ENCODE measurements around the gene PIH1D1.

The PIH1D1 gene

DNA sequence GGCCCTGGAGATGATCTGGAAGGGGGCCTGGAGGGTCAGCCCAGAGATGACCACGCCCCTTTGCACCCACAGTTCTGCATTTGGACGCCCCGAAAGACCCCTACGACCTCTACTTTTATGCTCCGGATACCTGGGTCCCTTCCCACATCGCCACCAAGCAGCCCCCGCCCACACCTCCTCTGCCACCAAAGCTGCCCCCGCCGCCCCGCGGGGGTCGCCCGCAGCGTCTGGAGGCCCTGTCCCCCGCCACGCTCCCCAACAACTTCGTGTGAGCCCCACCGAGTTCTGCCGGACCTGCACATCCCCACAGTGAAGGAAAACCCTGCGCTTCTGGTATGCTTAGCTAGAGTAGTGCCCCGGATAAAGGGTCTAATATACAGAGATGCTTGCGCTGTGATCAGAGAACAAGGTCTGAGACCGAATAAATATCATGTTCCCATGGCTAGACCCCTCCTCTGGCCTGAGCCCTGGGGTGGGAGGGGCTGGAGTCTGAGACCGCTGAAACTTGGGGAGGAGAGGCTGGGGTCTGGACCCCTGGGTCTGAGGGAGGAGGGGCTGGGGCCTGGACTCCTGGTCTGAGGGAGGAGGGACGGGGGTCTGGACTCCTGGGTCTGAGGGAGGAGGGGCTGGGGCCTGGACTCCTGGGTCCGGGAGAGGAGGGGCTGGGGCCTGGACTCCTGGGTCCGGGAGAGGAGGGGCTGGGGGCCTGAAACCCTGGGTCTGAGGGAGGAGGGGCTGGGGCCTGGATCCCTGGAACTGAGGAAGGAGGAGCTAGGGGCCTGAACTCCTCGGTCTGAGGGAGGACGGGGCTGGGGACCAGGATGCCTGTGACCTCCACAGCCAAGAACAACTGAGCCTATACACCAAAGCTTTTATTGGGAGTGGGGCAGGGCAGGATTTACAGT, 22.8 kb downstream of the PIH1D1 start:
- no peak overlapping the region for H3K4me3 ChIP-seq (ENCODE audit: low read depth, low read length)

GRCh38 chr19:49427855-49428546, 23.6 kb downstream of the PIH1D1 start:
- no peak overlapping the region for H3K4me3 ChIP-seq (ENCODE audit: low read depth, low read length)
- TF ChIP-seq, protein P1, sequence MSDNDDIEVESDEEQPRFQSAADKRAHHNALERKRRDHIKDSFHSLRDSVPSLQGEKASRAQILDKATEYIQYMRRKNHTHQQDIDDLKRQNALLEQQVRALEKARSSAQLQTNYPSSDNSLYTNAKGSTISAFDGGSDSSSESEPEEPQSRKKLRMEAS (IDR thresholded peaks at IDR 0.05; ENCODE audit: low read depth, low read length), result no peak
- TF ChIP-seq POLR2A (IDR thresholded peaks at IDR 0.05; ENCODE audit: extremely low read depth, insufficient read length) (no peak), CTCF (IDR thresholded peaks at IDR 0.05; ENCODE audit: low read depth, low read length) (no peak), MYC (IDR thresholded peaks at IDR 0.05; ENCODE audit: low read depth, low read length) (no peak)
- peak; percentile 54 for DNase-seq (ENCODE audit: low read depth)

More for the DNA sequence above, 22.8 kb downstream of the PIH1D1 start:
- no peak for DNase-seq (ENCODE audit: low read depth)
- TF ChIP-seq POLR2A (IDR thresholded peaks at IDR 0.05; ENCODE audit: extremely low read depth, insufficient read length) (no peak), CTCF (IDR thresholded peaks at IDR 0.05; ENCODE audit: low read depth, low read length) (no peak), MYC (IDR thresholded peaks at IDR 0.05; ENCODE audit: low read depth, low read length) (no peak)
- TF ChIP-seq, protein P1 (IDR thresholded peaks at IDR 0.05; ENCODE audit: low read depth, low read length), result no peak

DNA sequence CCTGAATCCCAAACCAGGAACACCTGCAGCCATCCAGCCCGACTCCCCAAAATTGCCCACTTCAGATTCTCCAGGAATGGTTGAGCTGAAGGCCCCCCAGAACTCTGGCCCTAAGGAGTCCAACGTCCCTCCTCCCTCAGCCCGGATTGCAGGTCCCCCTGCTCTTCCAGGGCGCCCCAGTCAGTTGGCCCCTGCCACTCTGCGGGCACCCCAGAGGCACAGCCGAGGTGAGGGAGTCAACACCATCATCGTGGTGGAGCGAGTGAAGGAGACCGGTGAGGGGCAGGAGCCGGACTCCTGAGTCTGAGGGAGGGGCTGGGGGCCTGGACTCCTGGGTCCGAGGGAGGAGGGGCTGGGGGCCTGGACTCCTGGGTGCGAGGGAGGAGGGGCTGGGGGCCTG, 24.3 kb downstream of the PIH1D1 start:
- no peak for DNase-seq (ENCODE audit: low read depth)
- no peak overlapping the region for H3K4me3 ChIP-seq (ENCODE audit: low read depth, low read length)
- TF ChIP-seq, protein P1 (IDR thresholded peaks at IDR 0.05; ENCODE audit: low read depth, low read length), result no peak
- TF ChIP-seq MYC (IDR thresholded peaks at IDR 0.05; ENCODE audit: low read depth, low read length) (no peak), CTCF (IDR thresholded peaks at IDR 0.05; ENCODE audit: low read depth, low read length) (no peak)

DNA sequence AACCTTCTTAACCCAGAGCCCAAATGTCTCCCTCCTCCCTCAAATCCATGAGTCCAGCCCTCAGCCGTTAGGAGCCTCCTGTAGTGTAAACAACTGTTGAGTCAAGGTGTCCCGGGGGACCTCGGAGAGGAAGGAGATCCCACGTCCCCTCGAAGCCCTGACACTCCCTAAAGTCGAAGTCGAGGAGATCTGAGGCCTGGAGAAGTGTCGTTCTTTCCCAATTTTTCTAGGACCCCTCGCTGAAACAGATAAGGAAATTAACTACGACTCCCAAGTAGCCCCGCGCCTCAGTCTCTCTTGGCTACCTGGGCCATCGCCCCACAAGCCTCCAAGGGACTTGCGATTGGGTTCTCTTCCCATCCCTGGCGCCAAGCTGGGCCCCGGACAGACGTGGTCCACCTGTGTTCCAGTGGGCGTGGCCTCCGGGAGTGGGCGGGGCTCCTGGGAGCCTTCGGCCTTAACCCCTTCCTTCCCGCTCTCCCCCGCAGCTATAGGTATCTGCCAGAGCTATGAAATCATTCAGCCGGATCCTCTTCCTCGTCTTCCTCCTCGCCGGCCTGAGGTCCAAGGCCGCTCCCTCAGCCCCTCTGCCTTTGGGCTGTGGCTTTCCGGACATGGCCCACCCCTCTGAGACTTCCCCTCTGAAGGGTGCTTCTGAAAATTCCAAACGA, 25.6 kb downstream of the PIH1D1 start:
- TF ChIP-seq POLR2A (IDR thresholded peaks at IDR 0.05; ENCODE audit: extremely low read depth, insufficient read length), result no peak
- TF ChIP-seq, protein P1 (IDR thresholded peaks at IDR 0.05; ENCODE audit: low read depth, low read length), result no peak
- DNase-seq (ENCODE audit: low read depth), result peak; percentile 53
- no peak overlapping the region for H3K4me3 ChIP-seq (ENCODE audit: low read depth, low read length)

- H3K4me3 ChIP-seq (ENCODE audit: low read depth, low read length), result no peak within 1 kb of the TSS
- TF ChIP-seq MYC (IDR thresholded peaks at IDR 0.05; ENCODE audit: low read depth, low read length) (no peak), CTCF (IDR thresholded peaks at IDR 0.05; ENCODE audit: low read depth, low read length) (no peak)
Measured at GRCh38 chr19:49425178-49425577, 26.4 kb downstream of the PIH1D1 start, which contains the start of gene GFY. TSS of gene GFY (plus strand) at chr19:49425388. CDS start at chr19:49426431, 1,043 bp downstream.

DNA sequence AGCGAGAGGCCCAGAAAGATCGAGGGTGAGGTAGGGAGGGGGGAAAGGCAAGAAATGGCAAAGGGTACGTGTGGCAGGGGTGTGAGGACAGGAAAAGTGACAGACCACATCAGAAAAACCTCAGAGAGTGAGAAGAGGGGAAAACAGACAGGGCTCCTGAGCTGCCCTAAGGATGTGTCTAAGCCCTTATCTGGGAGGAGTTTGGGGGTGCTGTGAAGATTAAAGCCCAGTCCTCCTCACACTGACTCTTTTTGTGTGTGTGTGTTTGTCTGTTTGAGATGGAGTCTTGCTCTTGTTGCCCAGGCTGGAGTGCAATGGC, 27.7 kb downstream of the PIH1D1 start:
- no peak overlapping the region for H3K4me3 ChIP-seq (ENCODE audit: low read depth, low read length)
- no peak for TF ChIP-seq POLR2A (IDR thresholded peaks at IDR 0.05; ENCODE audit: extremely low read depth, insufficient read length)
- TF ChIP-seq, protein P1 (IDR thresholded peaks at IDR 0.05; ENCODE audit: low read depth, low read length), result no peak
- no peak for TF ChIP-seq MYC (IDR thresholded peaks at IDR 0.05; ENCODE audit: low read depth, low read length)
- no peak for TF ChIP-seq CTCF (IDR thresholded peaks at IDR 0.05; ENCODE audit: low read depth, low read length)
- DNase-seq (ENCODE audit: low read depth), result no peak

More at GRCh38 chr19:49425178-49425577, 26.4 kb downstream of the PIH1D1 start, which contains the start of gene GFY:
- DNase-seq (ENCODE audit: low read depth), result no peak
